Ectodermal cell (in vitro differentiated cells): ENCODE results near the gene DDTL.

ENCODE experiments used
- H3K27ac ChIP-seq: 2 replicates; pipeline ENCODE4 v1.7.0; 2013; ENCODE audit warnings: mild to moderate bottlenecking, low read depth, low read length; ENCODE audit not compliant: insufficient read depth, poor library complexity, severe bottlenecking
- H3K27me3 ChIP-seq: 2 replicates; pipeline ENCODE4 v1.7.0; 2013; ENCODE audit warnings: mild to moderate bottlenecking, low read length; ENCODE audit not compliant: insufficient read depth, control insufficient read depth, poor library complexity, severe bottlenecking
- H3K36me3 ChIP-seq: one replicate; pipeline ENCODE4 v1.7.0; 2013; ENCODE audit warnings: low read length; ENCODE audit not compliant: control insufficient read depth, insufficient read depth
- H3K4me1 ChIP-seq: one replicate; pipeline ENCODE4 v1.7.0; 2013; ENCODE audit warnings: low read length; ENCODE audit not compliant: control insufficient read depth, insufficient read depth
- H3K4me3 ChIP-seq: 2 replicates; pipeline ENCODE4 v1.7.0; 2013; ENCODE audit warnings: low read depth, low read length, control low read depth; ENCODE audit not compliant: insufficient read depth
- H3K9me3 ChIP-seq: 2 replicates; pipeline ENCODE4 v1.7.0; 2013; ENCODE audit warnings: mild to moderate bottlenecking, low read length, moderate library complexity; ENCODE audit not compliant: control insufficient read depth
- WGBS, 2 experiments: methylation state at CpG; one replicate each; pipeline ENCODE4 v1.1.7; 2013; ENCODE audit warnings: missing lambda C conversion rate in 2 of 2; 5-methylcytosine and 5-hydroxymethylcytosine counted together

DDTL gene

DNA sequence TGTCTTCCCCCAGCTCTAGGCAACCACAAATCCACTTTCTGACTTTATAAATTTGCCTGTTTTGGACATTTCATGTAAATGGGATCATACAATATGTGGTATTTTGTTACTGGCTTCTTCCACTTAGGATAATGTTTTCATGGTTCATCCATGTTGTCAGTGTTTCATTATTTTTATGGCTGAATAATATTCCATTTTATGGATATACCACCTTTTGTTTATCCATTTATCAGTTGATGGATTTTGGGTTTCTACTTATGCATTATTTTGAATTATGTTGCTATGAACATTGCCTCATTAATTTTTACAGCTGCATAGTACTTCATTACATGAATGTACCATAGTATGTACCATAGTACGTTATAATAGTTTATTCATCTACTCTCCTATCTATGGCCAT is 49.5 kb downstream of the DDTL start:
- 80% methylated on average over 1 of the region's 1 CpG; no CpG with 5 or more reads in 1 of the 2 experiments for WGBS, 2 experiments
- Histone ChIP-seq H3K27ac (no peak overlapping the region), H3K36me3 (no peaks in the 10 kb centered on the region), H3K27me3 (no peaks in the 10 kb centered on the region), H3K4me1 (peaks cover 7% of the 10 kb centered on the region), H3K9me3 (no peaks in the 10 kb centered on the region), H3K4me3 (no peak overlapping the region)

DNA sequence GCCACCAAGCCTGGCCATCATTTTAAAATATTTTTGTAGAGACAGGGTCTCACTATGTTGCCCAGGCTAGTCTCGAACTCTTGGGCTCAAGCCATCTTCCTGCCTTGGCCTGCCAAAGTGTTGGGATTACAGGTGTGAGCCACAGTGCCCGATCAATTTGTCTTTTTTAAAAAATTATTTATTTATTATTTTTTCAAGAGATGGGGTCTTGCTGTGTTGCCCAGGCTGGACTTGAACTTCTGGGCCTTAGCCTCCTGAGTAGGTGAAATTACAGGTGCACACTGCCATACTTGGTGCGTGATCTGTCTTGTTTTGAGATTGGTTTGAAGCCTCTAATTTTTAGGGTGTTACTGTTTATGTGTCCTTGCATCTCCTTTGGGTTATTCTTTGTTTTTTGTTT is 54.6 kb downstream of the DDTL start:
- no peak overlapping the region for H3K27ac ChIP-seq
- H3K4me3 ChIP-seq: no peak overlapping the region
- H3K27me3 ChIP-seq: no peaks in the 10 kb centered on the region
- 97% methylated on average over 2 to 3 of the region's 3 CpGs for WGBS, 2 experiments
- H3K4me1 ChIP-seq: no peaks in the 10 kb centered on the region
- no peaks in the 10 kb centered on the region for H3K9me3 ChIP-seq
- H3K36me3 ChIP-seq: no peaks in the 10 kb centered on the region
